Activated CD4-positive, alpha-beta T cell treated with anti-CD3 and anti-CD28 coated beads, Interleukin-2, Interleukin-6, amounts not matched to agents 100 ng/mL and 50 ng/mL, durations not matched to agents 16 hours and 8 hours (primary cell): ENCODE results near the gene TLE5.

Experiments
- DNase-seq: peaks from one replicate; pipeline ENCODE4 v3.0.0-alpha.2; 2020

Gene TLE5

GRCh38 chr19:3062165-3063105 is at the start of gene TLE5:
Gene TLE5 (minus strand): TSS chr19:3062495. CDS start chr19:3062200, 295 bp downstream.
- peak; percentile 73 for DNase-seq

DNA sequence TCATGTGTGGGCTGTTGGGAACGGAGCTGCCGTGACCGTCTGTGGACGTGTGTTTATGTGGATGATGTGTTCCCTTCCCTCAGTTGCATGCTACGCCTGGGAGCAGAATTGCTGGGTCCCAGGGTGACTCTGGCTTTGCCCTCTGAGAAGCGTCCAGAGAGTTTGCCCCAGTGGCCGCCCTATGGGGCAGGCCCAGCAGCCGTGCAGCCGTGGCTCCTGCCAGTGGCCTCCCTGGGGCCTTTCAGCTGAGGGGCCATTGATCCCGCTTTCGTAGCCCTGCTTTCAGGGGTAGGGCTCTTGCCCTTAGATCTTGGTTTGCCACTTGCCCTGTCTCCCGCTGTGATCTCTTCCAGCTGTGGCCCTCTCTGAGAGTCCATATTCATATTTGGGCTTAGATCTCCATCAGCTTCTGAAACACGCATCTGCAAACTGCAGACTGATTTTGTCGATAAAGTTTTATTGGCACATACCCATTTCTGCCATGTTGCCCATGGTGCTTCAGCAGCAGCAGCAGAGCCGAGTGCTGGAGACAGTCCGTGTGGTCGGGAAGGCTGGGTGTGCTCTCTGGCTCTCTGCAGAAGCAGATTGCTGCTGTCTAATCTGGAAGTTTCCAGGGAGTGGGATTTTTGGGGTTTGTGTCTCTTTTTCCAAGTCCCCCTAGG is 49.4 kb upstream of the TLE5 start:
- no peak for DNase-seq

DNA sequence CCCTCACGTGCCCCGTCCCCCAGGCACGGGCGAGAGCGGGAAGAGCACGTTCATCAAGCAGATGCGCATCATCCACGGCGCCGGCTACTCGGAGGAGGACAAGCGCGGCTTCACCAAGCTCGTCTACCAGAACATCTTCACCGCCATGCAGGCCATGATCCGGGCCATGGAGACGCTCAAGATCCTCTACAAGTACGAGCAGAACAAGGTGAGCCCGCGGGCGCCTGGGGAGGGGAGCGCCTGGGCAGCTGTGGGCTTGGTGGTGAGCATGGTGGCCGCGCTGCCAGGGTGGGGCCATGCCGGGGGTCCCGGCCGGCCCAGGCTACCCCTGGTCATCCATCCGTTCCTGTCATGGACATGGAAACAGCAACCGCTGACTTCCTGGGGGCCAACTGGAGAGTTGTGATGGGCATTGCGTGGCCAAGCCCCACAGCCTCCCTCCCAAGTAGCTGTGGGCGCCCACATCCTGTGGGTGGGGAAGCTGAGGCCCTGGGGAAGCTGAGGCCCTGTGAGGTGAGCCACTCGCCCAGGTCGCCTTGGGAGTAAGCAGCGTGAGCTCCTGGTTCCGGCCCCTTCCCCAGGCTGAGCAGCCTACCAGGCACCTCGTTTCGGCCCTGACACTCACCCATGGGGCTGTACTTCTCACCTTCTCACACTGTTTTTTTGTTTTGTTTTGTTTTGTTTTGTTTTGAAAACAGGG is 48.0 kb upstream of the TLE5 start:
- peak; percentile 20 for DNase-seq

- no peak for DNase-seq
Measured at GRCh38 chr19:3109491-3109890, 47.2 kb upstream of the TLE5 start.

- DNase-seq = peak; percentile 81
Measured at GRCh38 chr19:3108775-3109174, 46.5 kb upstream of the TLE5 start.

- no peak for DNase-seq
Measured at GRCh38 chr19:3107658-3108057, 45.4 kb upstream of the TLE5 start.

DNA sequence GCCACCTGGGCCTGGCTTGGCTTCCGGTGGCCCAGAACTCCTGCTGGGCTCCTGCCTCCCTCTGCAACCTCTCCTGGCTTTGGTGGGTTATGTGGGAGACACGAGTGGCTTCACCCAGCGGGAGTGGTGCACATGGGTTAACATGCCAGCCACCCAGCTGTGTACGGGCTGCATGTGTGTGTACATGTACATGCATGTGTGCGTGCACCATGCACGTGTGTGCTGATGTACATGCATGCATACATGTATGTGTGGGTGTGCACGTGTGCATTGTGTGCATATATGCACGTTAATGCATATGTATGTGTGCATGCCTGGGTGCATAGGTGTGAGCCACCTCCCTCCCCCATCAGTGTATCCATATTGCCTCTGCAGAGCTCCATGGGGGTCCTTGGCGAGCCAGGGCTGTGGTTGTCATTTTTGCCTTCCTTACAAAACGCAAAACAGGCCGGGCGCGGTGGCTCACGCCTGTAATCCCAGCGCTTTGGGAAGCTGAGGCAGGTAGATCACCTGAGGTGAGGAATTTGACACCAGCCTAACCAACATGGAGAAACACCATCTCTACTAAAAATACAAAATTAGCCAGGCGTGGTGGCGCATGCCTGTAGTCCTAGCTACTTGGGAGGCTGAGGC is 44.3 kb upstream of the TLE5 start:
- DNase-seq = no peak

DNA sequence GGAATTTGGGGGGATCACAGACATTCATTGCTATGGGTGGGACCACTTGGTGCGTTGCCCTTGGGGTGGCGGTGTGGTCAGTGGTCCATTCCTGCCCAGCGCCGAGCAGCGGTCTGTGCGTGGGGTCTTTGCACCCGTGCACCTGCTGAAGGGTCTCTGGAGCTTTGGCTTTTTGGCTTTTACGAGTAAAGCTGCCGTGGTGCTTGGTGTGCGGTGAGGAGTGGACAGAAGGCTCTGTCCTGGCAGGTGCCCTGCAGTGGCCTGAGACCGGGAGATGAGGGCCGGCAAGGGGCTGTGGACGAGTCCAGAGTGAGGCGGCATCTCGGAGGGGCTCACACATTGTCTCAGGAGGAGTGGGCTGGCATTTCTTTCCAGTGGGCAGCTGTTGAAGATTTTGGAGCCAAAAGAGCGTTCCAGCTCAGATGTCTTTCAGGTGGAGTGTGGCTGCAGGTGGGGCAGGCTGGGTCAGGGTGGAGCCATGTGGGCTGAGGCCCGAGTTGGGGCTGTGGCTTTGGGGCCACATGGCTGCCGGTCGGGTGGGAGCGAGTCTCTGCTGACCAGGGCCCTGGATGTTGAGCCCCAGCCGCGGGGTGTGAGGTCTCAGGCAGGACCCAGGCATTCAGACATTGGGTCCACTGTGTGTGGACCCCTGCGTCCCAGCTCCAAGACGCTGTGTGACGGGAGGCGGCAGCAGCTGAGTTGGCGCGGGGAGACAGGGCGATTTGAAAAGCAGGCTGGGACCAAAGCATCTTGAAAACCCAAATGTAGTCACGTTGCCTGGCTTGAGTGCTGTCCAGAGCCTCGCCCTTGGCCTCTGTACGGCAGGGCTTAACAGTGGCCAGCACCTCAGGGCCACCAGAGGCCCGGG is 43.6 kb upstream of the TLE5 start:
- DNase-seq = no peak

- DNase-seq = no peak
Measured at GRCh38 chr19:3104708-3104983, 42.4 kb upstream of the TLE5 start.

GRCh38 chr19:3102239-3103140 is 40.2 kb upstream of the TLE5 start:
- DNase-seq = no peak

- no peak for DNase-seq
Measured at GRCh38 chr19:3100747-3101730, 38.7 kb upstream of the TLE5 start.

DNA sequence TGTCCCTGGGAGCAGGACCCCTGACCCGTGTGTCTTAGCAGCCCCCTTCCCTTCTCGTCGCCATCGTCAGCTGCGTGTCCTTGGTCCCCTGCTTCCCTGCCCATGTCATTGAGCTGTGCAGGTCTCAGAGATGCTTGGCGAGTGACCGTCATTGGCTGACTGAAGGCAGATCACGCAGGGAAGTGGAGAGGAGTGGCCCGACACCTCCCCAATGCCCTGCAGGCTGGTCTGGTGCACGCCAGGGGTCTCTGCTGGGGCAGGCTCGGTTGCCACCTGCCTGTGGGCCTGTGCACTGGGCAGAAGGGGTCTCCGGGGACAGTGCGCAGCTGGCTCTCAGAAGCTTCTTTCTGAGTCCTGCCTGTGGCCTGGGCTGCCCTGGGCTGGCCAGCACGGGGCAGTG is 38.0 kb upstream of the TLE5 start:
- no peak for DNase-seq

DNA sequence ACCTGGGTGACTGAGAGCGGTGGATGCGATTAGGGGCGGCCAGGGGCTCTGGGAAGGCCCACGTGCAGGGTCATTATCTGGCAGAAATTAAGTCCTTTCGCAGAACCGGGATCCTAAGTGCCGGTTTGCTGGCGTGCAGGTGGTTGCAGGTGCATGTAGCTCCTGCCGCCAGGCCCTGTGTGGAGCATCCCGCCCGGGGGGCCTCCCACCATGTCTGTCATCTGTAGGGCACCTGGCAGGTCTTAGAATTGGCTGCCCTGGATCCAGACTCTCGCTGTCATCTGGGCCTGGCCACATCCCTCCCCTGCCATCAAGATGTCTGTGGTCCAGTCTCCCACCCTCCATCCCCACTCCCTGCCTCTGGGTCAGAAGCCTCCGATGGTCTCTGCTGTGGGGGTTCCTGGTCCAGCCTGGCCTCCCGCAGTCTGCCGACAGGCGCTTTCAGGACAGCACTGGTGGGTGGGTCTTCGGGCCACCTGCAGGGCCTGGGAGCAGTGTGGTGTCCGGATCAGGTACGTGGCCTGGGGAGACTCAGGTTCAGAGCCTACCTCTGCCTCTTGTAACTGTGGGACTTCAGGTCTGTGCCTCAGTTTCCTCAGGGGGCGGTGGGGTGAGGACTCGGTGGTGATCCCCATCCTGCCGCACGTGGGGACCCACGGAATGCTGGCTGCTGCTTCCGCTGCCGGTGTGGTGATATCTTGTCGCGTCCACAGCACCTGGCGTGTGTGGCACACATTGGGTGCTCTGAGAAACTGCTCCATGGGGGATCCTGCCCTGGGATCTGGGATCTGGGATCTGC is 37.3 kb upstream of the TLE5 start:
- DNase-seq = no peak

DNA sequence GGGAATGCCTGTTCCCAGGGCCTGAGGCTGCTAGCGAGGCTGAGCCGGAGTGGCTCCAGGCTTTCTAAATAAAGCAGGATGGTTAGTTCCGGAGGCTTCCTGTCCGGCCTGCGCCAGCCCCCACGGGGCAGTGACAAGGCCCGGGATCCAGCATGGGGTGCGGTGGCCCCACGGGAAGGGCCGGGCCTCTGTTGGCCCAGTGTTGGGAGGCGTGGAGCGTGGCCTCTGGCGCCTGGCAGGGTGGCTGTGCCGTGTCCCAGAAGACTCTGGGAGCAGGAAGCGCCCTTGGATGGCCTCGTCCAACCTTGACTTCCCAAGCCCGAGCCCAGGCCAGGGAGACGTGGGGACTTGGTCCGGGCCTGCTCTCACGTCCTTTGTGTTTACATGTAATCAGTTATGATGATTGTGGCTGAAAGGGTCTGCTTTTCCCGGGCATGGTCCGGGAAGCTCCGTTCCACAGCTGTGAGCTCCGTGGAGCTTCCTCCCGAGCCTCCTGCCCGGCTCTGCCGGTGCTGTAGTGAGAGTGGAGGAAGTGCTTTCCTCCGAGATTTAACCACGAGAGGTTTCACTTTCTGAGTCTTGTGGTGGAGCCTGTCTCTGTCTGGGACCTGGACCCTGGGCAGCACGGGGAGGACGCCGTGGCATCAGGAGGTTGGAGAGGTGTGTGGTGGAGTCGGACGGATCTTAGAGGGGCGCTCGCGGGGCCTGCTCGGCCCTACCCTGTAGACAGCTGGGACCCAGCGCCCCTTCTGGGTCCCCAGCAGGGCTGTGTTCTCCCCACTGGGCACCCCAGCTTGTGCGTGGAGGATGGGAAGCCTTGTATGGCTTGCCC is 36.4 kb upstream of the TLE5 start:
- peak; percentile 31 for DNase-seq

- no peak for DNase-seq
Measured at GRCh38 chr19:3098141-3098514, 35.8 kb upstream of the TLE5 start.

GRCh38 chr19:3097442-3097871 is 35.2 kb upstream of the TLE5 start:
- DNase-seq = no peak

DNA sequence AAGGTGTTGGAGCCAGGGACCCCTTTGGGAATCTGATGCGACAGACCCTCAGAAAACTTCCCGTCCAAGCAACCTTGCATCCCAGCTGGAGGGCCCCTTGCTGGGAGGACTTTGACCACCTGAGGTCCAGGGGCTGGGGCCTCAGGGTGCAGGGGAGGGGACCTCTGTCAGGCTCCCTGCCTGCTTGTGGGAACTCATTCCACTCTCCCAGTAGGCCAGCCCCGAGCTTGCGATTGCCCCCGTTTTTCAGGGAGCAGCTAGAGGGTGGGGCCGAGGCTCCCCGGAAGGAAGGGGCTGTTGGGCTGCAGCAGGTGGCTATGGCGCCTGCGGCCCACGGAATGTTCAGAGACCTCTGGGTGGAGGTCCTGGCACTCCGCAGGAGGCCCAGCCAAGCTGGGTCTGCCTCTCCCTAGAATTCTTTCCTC is 34.6 kb upstream of the TLE5 start:
- no peak for DNase-seq

- no peak for DNase-seq
Measured at GRCh38 chr19:3096267-3096901, 34.1 kb upstream of the TLE5 start.
